ENCODE results near the gene CLDN8.

CLDN8 gene

GRCh38 chr21:30245061-30245460 lies 29.2 kb upstream of the CLDN8 start:
- no peak for TF ChIP-seq CTCF (IDR thresholded peaks at IDR 0.05)
- no peak for TF ChIP-seq ZFX (IDR thresholded peaks at IDR 0.05; ENCODE audit: borderline replicate concordance)
- no peak overlapping the region for H3K27ac ChIP-seq

GRCh38 chr21:30243691-30244090 lies 27.8 kb upstream of the CLDN8 start:
- no peak overlapping the region for H3K27ac ChIP-seq
- no peak for TF ChIP-seq CTCF (IDR thresholded peaks at IDR 0.05)
- no peak for TF ChIP-seq ZFX (IDR thresholded peaks at IDR 0.05; ENCODE audit: borderline replicate concordance)

GRCh38 chr21:30240661-30241060 lies 24.8 kb upstream of the CLDN8 start:
- TF ChIP-seq CTCF (IDR thresholded peaks at IDR 0.05) (no peak), ZFX (IDR thresholded peaks at IDR 0.05; ENCODE audit: borderline replicate concordance) (no peak)
- no peak overlapping the region for H3K27ac ChIP-seq

GRCh38 chr21:30238168-30238567 lies 22.3 kb upstream of the CLDN8 start:
- TF ChIP-seq ZFX (IDR thresholded peaks at IDR 0.05; ENCODE audit: borderline replicate concordance) (no peak), CTCF (IDR thresholded peaks at IDR 0.05) (no peak)
- H3K27ac ChIP-seq: no peak overlapping the region

- no peak for TF ChIP-seq CTCF (IDR thresholded peaks at IDR 0.05)
- TF ChIP-seq ZFX (IDR thresholded peaks at IDR 0.05; ENCODE audit: borderline replicate concordance): no peak
- H3K27ac ChIP-seq: no peak overlapping the region
Observed at GRCh38 chr21:30234643-30235042, 18.7 kb upstream of the CLDN8 start.

GRCh38 chr21:30234050-30234449 lies 18.2 kb upstream of the CLDN8 start:
- no peak for TF ChIP-seq ZFX (IDR thresholded peaks at IDR 0.05; ENCODE audit: borderline replicate concordance)
- no peak for TF ChIP-seq CTCF (IDR thresholded peaks at IDR 0.05)
- no peak overlapping the region for H3K27ac ChIP-seq

- no peak overlapping the region for H3K27ac ChIP-seq
- no peak for TF ChIP-seq CTCF (IDR thresholded peaks at IDR 0.05)
- TF ChIP-seq ZFX (IDR thresholded peaks at IDR 0.05; ENCODE audit: borderline replicate concordance): no peak
Observed at GRCh38 chr21:30233228-30234020, 17.5 kb upstream of the CLDN8 start.

Measured in 22Rv1 (cell line).